Astrocyte of the spinal cord (primary cell): ENCODE data around the gene CABYR.

ENCODE experiments used
- DNase-seq: peaks from one replicate; pipeline ENCODE4 v3.0.0; 2011; ENCODE audit warnings: low read depth, low spot score
- H3K4me3 ChIP-seq: 2 replicates; pipeline ENCODE4 v1.5.1; 2011; ENCODE audit warnings: low read depth, mild to moderate bottlenecking, low read length, moderate library complexity
- in situ Hi-C: cut with HindIII; loops from 2 replicates; pipeline ENCODE4 v1.10.0; 2017; ENCODE audit warnings: low sequenced_read_pairs
- TF ChIP-seq, protein P1 (sequence below): IDR thresholded peaks from 2 replicates; pipeline ENCODE4 v1.5.1; 2012; ENCODE audit warnings: low read depth, mild to moderate bottlenecking, low read length, inconsistent platforms

Gene CABYR

DNA sequence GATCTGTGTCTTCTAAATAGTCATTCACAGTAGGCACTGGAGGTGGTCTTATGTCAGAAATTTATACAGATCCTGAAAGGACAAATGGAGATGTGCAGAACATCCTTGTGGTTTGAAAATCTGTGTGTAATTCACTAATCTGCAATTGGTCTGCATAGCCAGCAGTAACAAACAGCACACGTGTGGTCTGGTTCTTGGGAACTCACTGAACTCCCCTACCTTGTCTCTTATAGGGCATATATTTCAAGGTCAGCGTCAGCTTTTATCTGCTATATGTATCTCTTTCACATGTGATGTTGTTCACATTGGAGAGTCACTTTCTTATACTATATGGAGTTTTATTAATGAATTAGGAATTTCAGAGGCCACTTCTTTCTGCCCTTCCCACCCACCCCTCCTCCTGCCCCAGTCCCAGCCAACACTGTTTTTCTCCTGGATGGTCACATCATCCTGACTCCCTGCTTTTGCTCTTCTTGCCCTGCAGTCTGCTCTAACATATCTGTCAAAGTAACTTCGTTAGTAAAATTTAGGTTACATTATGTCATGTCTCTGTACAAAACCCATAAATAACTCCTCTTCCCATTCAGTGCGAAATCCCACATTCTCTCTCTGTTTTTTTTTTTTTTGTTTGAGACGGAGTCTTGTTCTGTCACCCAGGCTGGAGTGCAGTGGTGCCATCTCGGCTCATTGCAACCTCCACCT is 35.4 kb upstream of the CABYR start:
- TF ChIP-seq, protein P1, sequence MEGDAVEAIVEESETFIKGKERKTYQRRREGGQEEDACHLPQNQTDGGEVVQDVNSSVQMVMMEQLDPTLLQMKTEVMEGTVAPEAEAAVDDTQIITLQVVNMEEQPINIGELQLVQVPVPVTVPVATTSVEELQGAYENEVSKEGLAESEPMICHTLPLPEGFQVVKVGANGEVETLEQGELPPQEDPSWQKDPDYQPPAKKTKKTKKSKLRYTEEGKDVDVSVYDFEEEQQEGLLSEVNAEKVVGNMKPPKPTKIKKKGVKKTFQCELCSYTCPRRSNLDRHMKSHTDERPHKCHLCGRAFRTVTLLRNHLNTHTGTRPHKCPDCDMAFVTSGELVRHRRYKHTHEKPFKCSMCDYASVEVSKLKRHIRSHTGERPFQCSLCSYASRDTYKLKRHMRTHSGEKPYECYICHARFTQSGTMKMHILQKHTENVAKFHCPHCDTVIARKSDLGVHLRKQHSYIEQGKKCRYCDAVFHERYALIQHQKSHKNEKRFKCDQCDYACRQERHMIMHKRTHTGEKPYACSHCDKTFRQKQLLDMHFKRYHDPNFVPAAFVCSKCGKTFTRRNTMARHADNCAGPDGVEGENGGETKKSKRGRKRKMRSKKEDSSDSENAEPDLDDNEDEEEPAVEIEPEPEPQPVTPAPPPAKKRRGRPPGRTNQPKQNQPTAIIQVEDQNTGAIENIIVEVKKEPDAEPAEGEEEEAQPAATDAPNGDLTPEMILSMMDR: no peak
- in situ Hi-C loops: no loop called here
- H3K4me3 ChIP-seq: no peak overlapping the region
- DNase-seq: no peak

DNA sequence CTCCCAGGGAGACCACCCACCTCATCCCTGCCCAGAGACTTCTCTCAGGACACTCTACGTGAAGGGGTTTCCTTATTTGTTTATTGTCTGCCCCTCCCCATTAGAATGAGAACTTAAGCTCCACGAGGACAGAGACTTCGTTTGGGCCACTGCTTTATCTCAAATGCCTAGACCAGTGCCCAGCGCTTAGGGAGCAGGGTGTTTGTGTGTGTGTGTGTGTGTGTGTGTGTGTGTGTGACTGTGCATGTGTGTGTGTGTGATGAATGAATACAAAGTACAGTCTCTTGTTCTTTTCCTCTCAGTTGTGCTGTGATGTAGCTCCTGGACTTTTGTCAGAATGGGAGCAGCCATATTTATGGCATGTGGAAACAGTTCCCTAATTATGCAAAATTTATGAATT is 34.4 kb upstream of the CABYR start:
- no peak overlapping the region for H3K4me3 ChIP-seq
- in situ Hi-C loops: no loop called here
- TF ChIP-seq, protein P1: no peak
- DNase-seq: no peak

DNA sequence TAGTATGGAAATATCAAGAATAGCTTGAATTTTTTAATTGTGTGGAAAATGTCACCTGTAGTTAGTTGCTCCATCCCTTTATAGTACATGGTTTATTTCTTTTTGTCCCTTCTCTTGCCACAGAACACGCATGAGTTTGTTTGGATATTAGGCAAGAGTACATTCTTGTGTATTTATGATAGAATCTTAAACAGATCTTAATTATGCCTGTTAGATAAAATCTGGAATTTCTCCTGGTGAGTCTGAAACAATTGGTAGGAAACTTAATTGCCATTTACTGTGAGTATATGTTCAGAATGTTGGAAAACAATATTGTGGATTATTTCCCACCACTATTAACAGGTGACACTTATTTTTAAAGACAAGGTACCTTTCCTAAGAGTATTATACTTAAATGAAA is 30.2 kb upstream of the CABYR start:
- DNase-seq: no peak
- in situ Hi-C loops: no loop called here
- H3K4me3 ChIP-seq: no peak overlapping the region
- TF ChIP-seq, protein P1: no peak

DNA sequence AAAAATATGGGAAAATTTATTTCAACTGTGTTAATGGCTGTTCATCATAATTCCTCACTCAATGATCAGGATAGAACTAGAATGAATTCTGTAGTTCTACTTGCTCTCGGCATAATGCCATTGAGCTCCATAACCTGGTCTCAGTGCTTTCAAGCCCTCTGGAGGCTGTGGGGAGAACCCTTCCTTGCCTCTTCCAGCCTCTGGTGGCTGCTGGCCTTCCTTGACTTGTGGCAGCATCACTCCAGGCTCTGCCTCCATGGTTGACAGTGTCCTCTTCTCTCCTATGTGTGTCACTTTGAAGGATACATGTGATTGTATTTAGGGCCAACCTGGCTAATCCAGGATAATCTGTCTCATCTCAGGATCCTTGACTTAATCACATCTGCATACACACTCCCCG is 26.9 kb upstream of the CABYR start:
- TF ChIP-seq, protein P1: peak; percentile 4
- in situ Hi-C loops: no loop called here
- H3K4me3 ChIP-seq: no peak overlapping the region
- no peak for DNase-seq

DNA sequence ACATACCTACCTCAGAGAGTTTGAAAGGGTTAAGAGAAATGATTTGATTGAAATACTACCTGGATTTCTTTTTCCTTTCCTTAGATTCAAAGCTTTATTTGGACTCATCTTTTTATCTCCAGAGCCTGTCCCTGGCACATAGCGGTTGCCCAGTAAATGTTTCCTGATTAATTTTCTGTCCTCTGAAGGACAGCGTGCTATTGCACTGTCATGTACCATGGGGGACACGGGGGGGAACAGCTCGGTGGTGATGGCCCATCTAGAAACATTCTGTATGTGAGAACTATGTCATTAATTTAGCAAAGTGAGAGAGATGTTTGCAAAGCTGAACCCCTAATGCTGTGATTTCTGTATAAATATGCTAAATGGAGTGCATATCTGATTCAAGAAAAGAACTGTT is 26.4 kb upstream of the CABYR start:
- no peak overlapping the region for H3K4me3 ChIP-seq
- in situ Hi-C loops: no loop called here
- DNase-seq: no peak
- TF ChIP-seq, protein P1: no peak

DNA sequence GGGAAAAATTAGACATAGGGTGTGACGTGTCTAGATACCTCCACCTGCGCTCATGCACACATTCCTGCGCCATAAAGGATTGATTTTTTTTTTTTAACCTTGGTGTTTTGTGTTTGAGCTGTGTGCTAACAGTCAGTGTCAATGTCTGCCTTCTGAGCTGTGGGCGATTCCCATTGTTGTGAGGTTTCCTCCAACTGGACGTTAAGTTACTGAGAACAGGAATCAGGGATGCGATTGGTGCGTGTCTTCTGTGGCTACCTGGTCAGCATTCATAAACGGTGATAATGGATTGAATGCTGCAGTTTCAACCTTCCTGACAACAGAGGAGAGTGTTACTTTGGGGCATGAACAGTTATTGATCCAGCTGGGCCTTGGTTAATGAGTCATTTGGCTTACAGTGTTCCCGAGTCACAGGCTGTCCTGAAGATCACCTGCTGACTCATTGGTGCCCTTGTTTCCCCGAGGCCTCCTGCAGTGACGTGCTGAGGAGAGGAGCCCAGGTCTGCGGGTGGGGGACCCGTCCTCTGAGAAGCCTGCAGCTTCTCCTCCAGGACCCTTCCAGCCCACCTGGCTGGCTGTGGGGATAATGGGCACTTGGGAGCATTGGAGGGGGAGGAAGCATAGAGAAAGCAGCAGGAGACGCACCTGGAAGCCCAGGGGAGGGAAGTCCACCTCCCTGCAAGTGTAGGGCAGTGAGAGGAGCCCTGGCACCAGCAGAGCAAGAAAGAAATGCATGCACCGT is 25.8 kb upstream of the CABYR start:
- DNase-seq: peak; percentile 71
- H3K4me3 ChIP-seq: no peak overlapping the region
- TF ChIP-seq, protein P1: no peak
- in situ Hi-C loops: no loop called here
